GM12872 (cell line): ENCODE measurements around the gene CRISP3.

Experiments
- CTCF ChIP-seq: IDR thresholded peaks from 3 replicates; pipeline ENCODE4 v1.5.1; 2011; ENCODE audit warnings: low read depth, mild to moderate bottlenecking, low read length, moderate library complexity; ENCODE audit not compliant: insufficient read depth

Gene CRISP3

GRCh38 chr6:49732781-49733180 lies 11.4 kb downstream of the CRISP3 start:
- no peak for TF ChIP-seq CTCF

GRCh38 chr6:49730251-49730650 lies 13.9 kb downstream of the CRISP3 start:
- TF ChIP-seq CTCF, result no peak

DNA sequence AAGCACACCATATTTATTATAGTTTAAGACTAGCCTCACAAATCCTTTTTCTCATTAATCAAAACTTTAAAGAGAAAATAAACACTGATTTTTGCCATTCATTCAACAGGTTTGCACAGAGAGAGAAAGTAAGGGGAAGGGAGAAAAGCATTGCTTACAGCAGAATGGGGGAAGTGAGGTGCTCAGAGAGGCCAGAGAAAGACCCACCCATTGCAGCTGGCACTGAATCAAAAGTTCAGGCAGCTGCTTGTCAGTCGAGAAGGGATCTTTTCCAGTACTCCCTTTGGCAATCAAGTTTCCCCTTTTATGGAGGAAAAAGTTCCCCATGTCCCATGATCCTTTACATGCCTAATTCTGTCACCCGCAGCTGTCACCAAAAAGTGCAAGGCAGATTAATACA lies 22.9 kb downstream of the CRISP3 start:
- no peak for TF ChIP-seq CTCF

- no peak for TF ChIP-seq CTCF
Measured at GRCh38 chr6:49720372-49720771, 23.8 kb downstream of the CRISP3 start.

DNA sequence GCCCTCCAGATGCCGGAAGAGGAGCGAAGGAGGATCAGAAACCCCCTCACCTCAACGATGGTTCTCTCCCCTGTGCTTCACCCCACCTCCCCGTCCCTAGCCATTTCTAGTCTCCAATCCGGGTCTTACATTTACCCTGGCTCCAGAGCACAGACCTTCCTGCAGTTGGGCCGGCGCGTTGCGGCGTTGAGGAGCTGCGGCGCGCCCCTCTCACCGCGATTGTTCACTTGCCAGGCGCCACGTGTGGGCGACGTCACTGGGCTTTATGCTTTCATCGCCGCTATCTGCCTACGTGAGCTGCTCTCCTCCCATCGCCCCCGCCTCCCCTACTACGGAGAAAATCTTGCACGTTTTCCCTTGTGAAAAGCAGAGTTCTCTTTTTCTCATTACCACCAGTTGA lies 30.8 kb downstream of the CRISP3 start, which contains the start of gene CRISP2:
Gene CRISP2 (minus strand): TSS at position 198 of the 400 bp plus-strand sequence. CDS start 4,347 bp downstream, outside the sequence.
- no peak for TF ChIP-seq CTCF

- no peak for TF ChIP-seq CTCF
Measured at GRCh38 chr6:49698478-49698877, 45.7 kb downstream of the CRISP3 start.

DNA sequence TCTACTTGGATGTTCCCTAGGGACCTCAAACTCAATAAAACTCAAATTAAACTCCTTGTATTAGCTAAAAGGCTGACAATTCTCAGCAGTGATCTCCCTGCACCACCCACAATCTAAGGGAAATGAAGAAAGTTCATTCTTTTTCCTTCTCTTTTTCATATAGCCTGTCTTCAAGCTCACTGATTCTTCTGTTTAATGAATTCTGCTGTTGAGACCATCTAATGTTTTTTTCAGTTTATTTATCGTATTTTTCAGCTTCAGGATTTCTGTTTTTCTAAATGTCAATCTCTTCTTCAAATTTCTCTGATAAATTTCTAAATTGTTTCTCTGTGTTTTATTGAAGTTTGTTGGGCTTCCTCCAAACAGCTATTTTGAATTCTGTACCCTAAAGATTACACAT lies 50.7 kb downstream of the CRISP3 start:
- no peak for TF ChIP-seq CTCF

GRCh38 chr6:49692534-49692933 lies 51.7 kb downstream of the CRISP3 start:
- TF ChIP-seq CTCF, result no peak
